Activated T-helper 2 cell treated with anti-CD3 and anti-CD28 coated beads, Interferon-gamma antibody, Interleukin-2, Interleukin-4, amounts not matched to agents 10 μg/mL and 5 μg/mL and 100 μg/mL, durations not matched to agents 14 hours and 24 hours and 36 hours (primary cell): ENCODE measurements around the gene CCDC57. TPM values are rescaled to one million over a fixed set of nuclear protein-coding genes. Genes with fewer than 3 reads are reported as not detected.

Source experiments
- DNase-seq: peaks from one replicate; pipeline ENCODE4 v3.0.0; 2021; ENCODE audit warnings: low spot score
- H3K27ac Mint-ChIP-seq: one replicate; pipeline ENCODE4 v1.8.0; 2021; ENCODE audit warnings: mixed read lengths
- H3K27me3 Mint-ChIP-seq: one replicate; pipeline ENCODE4 v1.8.0; 2021; ENCODE audit warnings: low read depth, mixed read lengths
- H3K36me3 Mint-ChIP-seq: one replicate; pipeline ENCODE4 v1.8.0; 2021; ENCODE audit warnings: low read depth, mixed read lengths
- H3K4me1 Mint-ChIP-seq: one replicate; pipeline ENCODE4 v1.8.0; 2021; ENCODE audit warnings: low read depth, mixed read lengths
- H3K4me3 Mint-ChIP-seq: one replicate; pipeline ENCODE4 v1.8.0; 2021; ENCODE audit warnings: low read depth, mild to moderate bottlenecking, moderate library complexity, mixed read lengths
- H3K9me3 Mint-ChIP-seq: one replicate; pipeline ENCODE4 v1.8.0; 2021; ENCODE audit warnings: mixed read lengths
- intact Hi-C: fragments of 100-400 bp; cut with micrococcal nuclease; formaldehyde crosslinking; loops from one replicate; pipeline ENCODE4 v1.15.1; 2023
- total RNA-seq: library from RNA; stranded (reverse); gene quantifications from 2 replicates; pipeline ENCODE4 v1.2.3, GENCODE V29; 2022

Gene CCDC57
- total RNA-seq, 1 donor from 2014 or later = 51.7 TPM

DNA sequence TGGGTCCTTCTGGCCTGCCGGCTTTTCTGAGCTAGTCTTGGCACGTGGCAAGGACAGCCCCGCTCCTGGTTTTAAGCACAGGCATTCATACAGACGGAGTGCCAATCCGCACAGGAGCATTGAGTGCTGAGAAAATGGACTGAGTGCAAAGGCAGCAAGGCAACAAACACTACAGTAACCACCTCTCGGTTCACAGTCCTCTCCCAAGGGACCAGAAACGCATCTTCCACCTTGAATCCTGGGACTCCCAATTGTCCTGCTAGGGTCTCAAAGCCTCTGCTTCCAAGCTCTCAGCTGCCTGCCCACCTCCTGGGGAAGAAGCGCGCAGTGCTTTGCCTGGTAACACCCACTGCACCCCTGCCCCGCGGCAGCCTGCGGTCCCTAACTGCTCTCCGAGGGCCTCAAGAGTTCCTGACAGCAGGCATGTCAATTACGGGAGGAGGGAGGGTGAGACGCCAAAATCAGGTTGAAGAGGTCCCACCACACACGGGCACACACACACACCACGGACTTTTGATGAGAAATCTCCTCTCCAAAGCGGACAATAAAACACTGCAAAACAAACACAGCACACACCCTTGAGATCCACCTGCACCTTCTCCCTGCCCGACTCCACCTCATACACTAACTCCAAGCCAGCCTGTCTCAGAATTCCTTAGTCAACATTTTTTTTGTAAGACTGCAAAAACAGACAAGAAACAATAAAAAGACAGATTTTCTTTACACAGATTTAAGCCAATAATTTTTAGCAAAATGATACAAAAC is 31.2 kb upstream of the CCDC57 start:
- Mint-ChIP-seq H3K36me3 (peaks cover 70% of the 10 kb centered on the region), H3K27me3 (no peaks in the 10 kb centered on the region), H3K4me1 (peaks cover 18% of the 10 kb centered on the region), H3K9me3 (no peaks in the 10 kb centered on the region), H3K4me3 (no peak overlapping the region), H3K27ac (peak overlapping the region; percentile 37)
- intact Hi-C loops = loop anchor here (5.0 kb wide), 1 partner anchor 78 kb away; no protein-coding TSS in a partner anchor
- no peak for DNase-seq

DNA sequence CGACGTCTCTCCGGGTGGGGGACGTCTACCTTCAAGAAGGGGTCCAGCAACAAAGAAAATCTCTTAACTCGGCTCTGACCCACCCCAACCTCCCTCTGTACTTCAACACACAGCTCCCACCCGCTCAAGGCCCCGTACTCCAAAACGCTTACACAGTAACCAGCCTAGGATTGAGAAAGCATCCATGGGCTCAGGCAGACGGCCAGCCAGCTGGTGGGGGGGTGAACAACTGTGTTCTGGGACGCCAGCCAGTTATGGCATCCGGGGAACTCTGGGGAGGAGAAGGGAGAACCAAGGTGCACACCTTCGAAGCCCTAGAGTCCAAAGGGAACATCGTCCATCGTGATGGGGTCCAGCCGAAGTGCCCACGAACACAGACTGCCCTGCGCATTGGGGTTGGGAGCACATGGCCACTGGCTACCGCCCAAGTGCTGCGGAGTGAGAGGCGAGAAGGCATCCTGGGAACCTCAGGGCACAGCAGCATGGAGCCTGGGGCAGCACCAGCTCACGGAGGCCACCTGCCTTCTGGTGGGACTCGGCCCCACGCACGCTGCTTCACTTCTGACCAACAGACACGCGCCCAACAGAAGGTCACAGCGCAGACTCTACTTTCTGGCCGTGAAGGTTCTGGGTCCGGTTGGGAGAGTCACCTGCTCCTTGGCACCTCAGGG is 30.5 kb upstream of the CCDC57 start:
- H3K36me3 Mint-ChIP-seq = peaks cover 68% of the 10 kb centered on the region
- peaks cover 19% of the 10 kb centered on the region for H3K4me1 Mint-ChIP-seq
- intact Hi-C loops = loop anchor here (5.0 kb wide), 1 partner anchor 79 kb away; no protein-coding TSS in a partner anchor
- H3K4me3 Mint-ChIP-seq = no peak overlapping the region
- no peak for DNase-seq
- no peaks in the 10 kb centered on the region for H3K27me3 Mint-ChIP-seq
- no peaks in the 10 kb centered on the region for H3K9me3 Mint-ChIP-seq
- H3K27ac Mint-ChIP-seq = no peak overlapping the region

DNA sequence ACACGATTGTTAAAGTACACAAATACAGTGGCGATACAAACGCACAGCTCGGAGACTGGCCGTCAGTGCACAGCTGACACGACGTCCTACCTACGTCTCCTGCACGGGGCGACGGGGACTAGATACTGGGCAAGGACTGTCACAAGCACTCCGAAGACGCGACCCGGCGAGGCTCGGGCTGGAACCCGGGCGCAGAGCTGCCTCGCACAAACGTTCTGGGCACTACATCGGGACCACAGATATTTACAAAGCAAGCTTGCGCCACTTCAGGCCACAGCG is 30.0 kb upstream of the CCDC57 start:
- no peaks in the 10 kb centered on the region for H3K9me3 Mint-ChIP-seq
- H3K4me3 Mint-ChIP-seq = no peak overlapping the region
- no peaks in the 10 kb centered on the region for H3K27me3 Mint-ChIP-seq
- no peak for DNase-seq
- H3K27ac Mint-ChIP-seq = no peak overlapping the region
- peaks cover 16% of the 10 kb centered on the region for H3K4me1 Mint-ChIP-seq
- intact Hi-C loops = loop anchor here (5.0 kb wide), 1 partner anchor 80 kb away; no protein-coding TSS in a partner anchor
- H3K36me3 Mint-ChIP-seq = peaks cover 64% of the 10 kb centered on the region

DNA sequence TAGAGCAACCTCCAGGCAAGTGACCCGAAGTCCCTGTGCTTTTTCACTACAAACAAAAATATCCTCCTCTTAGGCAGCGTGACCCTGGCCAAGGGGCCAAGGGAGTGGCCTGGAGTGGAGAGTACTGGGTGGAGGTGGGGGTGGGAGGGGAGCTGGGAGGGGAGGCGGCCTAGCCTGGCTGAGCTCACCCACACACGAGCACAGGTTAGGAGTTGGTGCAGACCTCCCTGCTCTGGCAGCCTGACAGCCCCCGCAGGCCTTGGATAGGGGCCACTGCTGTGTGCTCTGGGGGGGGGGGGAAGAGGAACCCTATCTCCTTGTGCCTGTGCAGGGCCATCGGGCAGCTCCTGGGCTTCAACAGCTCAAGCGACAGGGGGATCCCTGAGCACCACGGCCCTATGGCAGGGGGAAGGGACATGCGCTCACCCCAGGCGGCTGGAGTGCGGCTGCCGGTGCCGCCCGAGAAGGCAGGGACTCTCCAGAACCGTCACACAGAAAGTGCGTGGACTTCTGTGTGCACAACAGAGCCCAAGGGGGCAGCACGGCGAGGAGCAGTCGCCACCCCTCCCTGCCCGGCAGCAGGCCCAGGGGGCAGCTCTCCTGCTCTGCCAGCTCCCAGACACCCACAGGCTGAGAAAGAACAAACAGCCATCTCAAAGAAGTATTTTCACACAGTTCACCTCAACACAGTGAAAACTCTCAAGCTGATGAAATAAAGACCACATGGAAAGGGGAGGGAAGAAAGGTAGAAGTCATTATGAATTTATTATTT is 29.5 kb upstream of the CCDC57 start:
- Mint-ChIP-seq H3K9me3 (no peaks in the 10 kb centered on the region), H3K4me1 (peaks cover 17% of the 10 kb centered on the region)

DNA sequence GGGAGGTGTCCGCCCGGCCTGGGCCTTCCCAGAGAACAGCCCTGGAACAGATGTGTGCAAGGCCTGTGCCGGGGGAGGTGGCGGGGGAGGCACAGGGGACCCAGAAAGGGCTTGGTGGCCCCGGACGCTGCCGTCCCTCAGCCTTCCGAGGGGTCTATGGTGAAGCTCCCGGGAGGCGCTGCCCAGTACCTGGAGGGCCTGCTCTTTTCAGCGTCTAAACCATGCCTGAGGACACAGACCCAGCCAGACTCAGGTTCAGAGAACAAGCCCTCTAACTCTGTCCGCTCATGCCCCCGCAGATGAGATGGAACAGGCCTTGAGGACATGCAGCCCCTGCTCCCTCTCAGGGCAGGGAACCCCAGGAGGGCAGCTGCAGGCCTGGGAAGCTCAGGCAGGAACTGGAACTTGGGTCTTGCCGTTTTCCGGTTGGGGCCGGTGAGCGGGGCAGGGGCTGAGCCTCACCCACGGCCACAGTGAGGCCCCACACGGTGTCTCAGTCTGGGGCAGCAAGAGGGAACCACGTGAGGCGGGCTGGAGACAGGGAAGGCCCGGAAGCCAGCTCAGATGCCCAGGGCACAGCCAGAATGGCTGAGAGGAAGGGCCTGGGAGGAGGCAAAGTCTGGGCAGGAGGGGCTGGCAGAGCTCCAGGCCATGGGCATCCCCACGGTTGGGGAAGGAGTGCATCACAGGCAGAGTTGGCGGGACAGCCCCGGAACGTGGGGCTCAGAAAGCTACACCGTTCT is 28.7 kb upstream of the CCDC57 start:
- Mint-ChIP-seq H3K36me3 (peaks cover 58% of the 10 kb centered on the region), H3K9me3 (no peaks in the 10 kb centered on the region), H3K27ac (peak overlapping the region; percentile 70), H3K4me1 (peaks cover 17% of the 10 kb centered on the region), H3K4me3 (no peak overlapping the region), H3K27me3 (no peaks in the 10 kb centered on the region)
- no peak for DNase-seq
- intact Hi-C loops = loop anchor here (5.0 kb wide), 1 partner anchor 81 kb away; no protein-coding TSS in a partner anchor

More for the DNA sequence above, 29.5 kb upstream of the CCDC57 start:
- DNase-seq = no peak
- intact Hi-C loops = loop anchor here (5.0 kb wide), 1 partner anchor 80 kb away; no protein-coding TSS in a partner anchor
- H3K36me3 Mint-ChIP-seq = peaks cover 63% of the 10 kb centered on the region
- no peaks in the 10 kb centered on the region for H3K27me3 Mint-ChIP-seq
- no peak overlapping the region for H3K4me3 Mint-ChIP-seq
- H3K27ac Mint-ChIP-seq = peak overlapping the region; percentile 70

DNA sequence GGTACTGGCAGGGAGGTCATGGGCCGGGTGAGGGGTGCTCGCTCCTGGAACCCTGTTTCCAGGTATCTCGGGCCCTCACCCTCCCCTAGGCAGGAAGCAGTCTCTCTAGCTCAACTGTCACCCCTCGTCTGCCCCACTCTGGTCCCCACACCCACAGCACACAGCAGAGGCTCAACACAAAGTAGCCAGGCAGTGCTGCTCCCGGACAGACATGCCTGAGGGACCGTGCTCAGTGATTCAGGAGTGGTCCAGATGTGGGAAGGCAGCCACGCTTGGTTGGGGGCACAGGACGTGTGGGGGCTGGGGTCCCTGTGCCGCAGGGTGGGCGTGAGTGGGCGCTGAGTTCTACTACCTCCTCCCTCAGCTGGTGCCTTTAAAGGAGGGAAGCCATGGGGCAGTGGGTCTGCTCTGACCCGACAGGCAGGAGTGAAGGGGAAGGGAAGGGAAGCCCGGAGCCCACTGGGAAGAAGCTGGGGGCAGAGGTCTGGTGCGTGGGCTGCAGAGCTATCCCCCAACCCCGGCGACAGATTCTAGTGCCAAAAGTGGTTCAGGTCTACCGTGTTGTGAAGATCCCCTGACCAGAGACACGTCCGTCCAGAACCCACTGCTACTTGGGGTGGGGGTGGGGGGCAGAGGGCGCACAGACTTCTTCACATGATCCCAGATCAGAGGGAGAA is 28.0 kb upstream of the CCDC57 start:
- Mint-ChIP-seq H3K9me3 (no peaks in the 10 kb centered on the region), H3K4me1 (peaks cover 22% of the 10 kb centered on the region)
- intact Hi-C loops = loop anchor here (5.0 kb wide), 1 partner anchor 82 kb away; no protein-coding TSS in a partner anchor

DNA sequence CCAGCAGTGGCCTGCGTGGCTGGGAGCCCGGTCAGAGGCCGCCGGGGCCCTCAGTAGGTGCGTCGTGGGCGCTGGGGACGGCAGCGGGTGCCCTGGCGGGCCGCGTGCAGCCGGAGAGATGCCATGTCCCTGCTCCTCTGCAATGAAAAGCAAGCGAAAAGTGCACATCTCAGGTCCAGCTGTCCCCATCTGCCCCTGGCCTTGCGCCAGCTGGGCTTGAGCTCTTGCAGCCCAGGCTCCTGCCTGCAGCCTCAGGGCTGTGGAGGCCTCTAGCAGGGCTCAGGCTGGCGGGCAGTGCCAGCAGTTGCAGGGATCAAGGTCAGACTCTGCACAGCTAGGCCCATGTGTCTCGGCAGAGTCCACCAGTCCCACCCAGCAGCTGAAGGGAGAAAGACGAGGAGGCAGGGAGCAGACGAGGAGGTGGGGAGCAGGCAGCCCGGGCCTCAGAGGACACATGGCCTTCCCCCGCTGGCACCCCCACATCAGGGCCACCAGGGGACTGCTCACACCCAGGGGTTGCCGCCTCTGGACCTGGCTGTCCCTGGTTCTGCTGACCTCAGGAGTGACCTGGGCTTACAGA is 27.4 kb upstream of the CCDC57 start:
- intact Hi-C loops = loop anchor here (5.0 to 10.0 kb wide), 3 partner anchors 82 to 215 kb away; partner anchors contain the start of genes CENPX, HEXD, LRRC45 and OGFOD3
- Mint-ChIP-seq H3K4me1 (peaks cover 21% of the 10 kb centered on the region), H3K27ac (peak overlapping the region; percentile 63), H3K4me3 (no peak overlapping the region), H3K27me3 (no peaks in the 10 kb centered on the region), H3K9me3 (no peaks in the 10 kb centered on the region), H3K36me3 (peaks cover 54% of the 10 kb centered on the region)
- no peak for DNase-seq

More for the DNA sequence above, 28.0 kb upstream of the CCDC57 start:
- no peak for DNase-seq
- H3K27ac Mint-ChIP-seq = peak overlapping the region; percentile 63
- no peak overlapping the region for H3K4me3 Mint-ChIP-seq
- H3K27me3 Mint-ChIP-seq = no peaks in the 10 kb centered on the region
- peaks cover 58% of the 10 kb centered on the region for H3K36me3 Mint-ChIP-seq

DNA sequence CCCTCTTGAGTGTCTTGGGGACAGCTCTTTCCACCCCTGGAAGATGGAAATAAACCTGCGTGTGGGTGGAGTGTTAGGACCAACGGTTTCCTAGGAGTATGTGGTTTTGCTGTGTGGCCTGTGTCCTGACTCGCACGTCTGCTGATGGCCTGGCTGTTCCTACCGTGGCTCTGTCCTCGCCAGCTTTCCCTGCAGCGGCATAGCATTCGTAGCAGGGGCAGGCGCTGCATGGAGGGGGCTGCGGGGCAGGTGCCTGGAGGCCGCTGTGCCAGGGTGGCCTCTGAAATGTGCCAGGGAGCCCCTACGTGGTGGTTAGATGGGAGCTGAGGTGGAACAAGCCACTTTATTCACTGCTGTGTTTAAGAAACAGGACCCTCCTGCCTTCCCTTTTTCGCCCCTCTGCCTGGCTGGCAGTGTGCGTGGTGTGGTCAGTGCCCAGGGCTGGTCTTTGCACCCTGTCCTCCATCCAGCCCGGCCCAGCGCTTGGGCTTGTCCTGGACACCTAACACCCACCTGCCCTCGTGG is 26.8 kb upstream of the CCDC57 start:
- intact Hi-C loops = loop anchor here (10.0 kb wide), 2 partner anchors 175 to 215 kb away; partner anchors contain the start of genes CENPX, HEXD, LRRC45 and OGFOD3
- Mint-ChIP-seq H3K27me3 (no peaks in the 10 kb centered on the region), H3K36me3 (peaks cover 50% of the 10 kb centered on the region), H3K4me1 (peaks cover 21% of the 10 kb centered on the region), H3K9me3 (no peaks in the 10 kb centered on the region), H3K27ac (peak overlapping the region; percentile 49), H3K4me3 (no peak overlapping the region)
- DNase-seq = no peak

DNA sequence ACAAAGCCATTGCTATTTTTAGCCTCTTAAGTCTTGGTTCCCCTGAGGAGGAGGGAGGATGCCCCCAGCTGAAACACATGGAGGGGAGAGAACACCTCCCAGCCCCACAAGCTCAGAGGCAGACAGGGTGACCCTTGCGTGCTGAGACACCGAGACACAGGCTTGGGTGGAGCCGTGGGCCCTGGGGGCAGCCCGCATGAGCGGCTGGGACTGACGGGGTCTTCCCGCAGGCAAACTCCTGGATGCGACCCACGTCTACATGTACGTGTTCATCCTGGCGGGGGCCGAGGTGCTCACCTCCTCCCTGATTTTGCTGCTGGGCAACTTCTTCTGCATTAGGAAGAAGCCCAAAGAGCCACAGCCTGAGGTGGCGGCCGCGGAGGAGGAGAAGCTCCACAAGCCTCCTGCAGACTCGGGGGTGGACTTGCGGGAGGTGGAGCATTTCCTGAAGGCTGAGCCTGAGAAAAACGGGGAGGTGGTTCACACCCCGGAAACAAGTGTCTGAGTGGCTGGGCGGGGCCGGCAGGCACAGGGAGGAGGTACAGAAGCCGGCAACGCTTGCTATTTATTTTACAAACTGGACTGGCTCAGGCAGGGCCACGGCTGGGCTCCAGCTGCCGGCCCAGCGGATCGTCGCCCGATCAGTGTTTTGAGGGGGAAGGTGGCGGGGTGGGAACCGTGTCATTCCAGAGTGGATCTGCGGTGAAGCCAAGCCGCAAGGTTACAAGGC is 26.0 kb upstream of the CCDC57 start:
- H3K4me1 Mint-ChIP-seq = peaks cover 21% of the 10 kb centered on the region

DNA sequence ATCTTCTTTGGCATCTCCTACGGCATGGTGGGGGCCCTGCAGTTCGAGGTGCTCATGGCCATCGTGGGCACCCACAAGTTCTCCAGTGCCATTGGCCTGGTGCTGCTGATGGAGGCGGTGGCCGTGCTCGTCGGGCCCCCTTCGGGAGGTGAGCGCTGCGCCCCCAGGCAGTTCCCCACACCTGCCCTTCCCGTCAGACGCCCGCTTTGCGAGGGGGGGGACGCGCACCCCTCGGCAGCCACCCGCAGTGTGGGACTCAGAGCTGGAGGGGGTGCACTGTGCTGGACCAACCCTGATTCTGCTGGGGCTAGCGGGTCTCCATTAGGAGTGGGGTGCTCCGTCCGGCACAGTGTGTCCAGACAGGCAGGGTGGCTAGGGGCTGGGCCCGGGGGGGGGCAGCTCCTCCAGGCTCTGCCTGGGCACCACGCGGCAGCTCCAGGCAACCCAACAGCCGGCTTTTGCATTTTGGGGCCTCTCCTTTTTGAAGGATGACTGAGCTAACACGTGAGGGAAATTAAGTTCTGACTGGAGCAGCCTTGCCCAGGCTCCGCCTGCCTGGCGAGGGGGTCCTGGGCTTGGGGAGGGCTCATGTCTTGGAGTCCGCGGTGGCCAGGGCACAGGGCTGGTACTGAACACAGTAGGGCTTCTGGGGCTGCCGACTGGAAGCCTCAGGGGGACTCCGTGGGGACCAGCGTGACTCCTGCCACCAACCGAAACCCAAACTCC is 25.3 kb upstream of the CCDC57 start:
- no peak for DNase-seq
- Mint-ChIP-seq H3K4me1 (peaks cover 23% of the 10 kb centered on the region), H3K27ac (no peak overlapping the region), H3K4me3 (no peak overlapping the region), H3K27me3 (no peaks in the 10 kb centered on the region), H3K9me3 (no peaks in the 10 kb centered on the region), H3K36me3 (peaks cover 45% of the 10 kb centered on the region)
- intact Hi-C loops = loop anchor here (10.0 kb wide), 2 partner anchors 177 to 213 kb away; partner anchors contain the start of genes CENPX, HEXD, LRRC45 and OGFOD3

More for the DNA sequence above, 26.0 kb upstream of the CCDC57 start:
- intact Hi-C loops = loop anchor here (10.0 kb wide), 2 partner anchors 176 to 214 kb away; partner anchors contain the start of genes CENPX, HEXD, LRRC45 and OGFOD3
- no peaks in the 10 kb centered on the region for H3K9me3 Mint-ChIP-seq
- no peaks in the 10 kb centered on the region for H3K27me3 Mint-ChIP-seq
- H3K4me3 Mint-ChIP-seq = peak overlapping the region; percentile 42
- peak; percentile 76 for DNase-seq
- peaks cover 42% of the 10 kb centered on the region for H3K36me3 Mint-ChIP-seq
- peak overlapping the region; percentile 71 for H3K27ac Mint-ChIP-seq
